H1 (cell line): ENCODE measurements around the gene MAP4K4. TPM values are rescaled to one million over a fixed set of nuclear protein-coding genes. Genes with fewer than 3 reads are reported as not detected.

Experiments used
- CHD7 ChIP-seq: fragments of 300-600 bp; sonication (generic); IDR thresholded peaks from 2 replicates; pipeline ENCODE4 v1.7.1; 2012; ENCODE audit warnings: low read length, moderate library complexity, mild to moderate bottlenecking, inconsistent platforms; ENCODE audit not compliant: insufficient replicate concordance
- RAD21 ChIP-seq, 2 experiments: IDR thresholded peaks in 1 of 2; conservative IDR thresholded peaks in 1 of 2; 2 replicates each; pipeline ENCODE4 v1.6.1; 2011; ENCODE audit warnings: low read depth in 2 of 2, low read length in 2 of 2, improper control_type of control experiment in 1 of 2, inconsistent platforms in 1 of 2, mild to moderate bottlenecking in 1 of 2, moderate library complexity in 1 of 2
- polyA plus RNA-seq, 7 experiments: library from polyadenylated mRNA; depleted of rRNA in 3 of 7; stranded (reverse) in 5 of 7; unstranded in 2 of 7; fragments of >200 nt in 5 of 7; fragments of 200-250 nt in 2 of 7; gene quantifications; 1 replicate in 5 of 7; 2 replicates in 1 of 7; 4 replicates in 1 of 7; pipeline versions ENCODE4 v1.2.1 to v1.2.3, GENCODE V29; 2011 to 2013; ENCODE audit warnings: missing spikeins in 2 of 7, mixed read lengths in 2 of 7
- total RNA-seq: library from RNA; stranded (reverse); fragmentation: NEBNext Ultra II Directional; extraction: Animal tissue kit (Norgen Biotek cat#: 25700); gene quantifications from 2 replicates; pipeline ENCODE4 v1.2.1, GENCODE V29; 2021

Gene MAP4K4
- total and polyA plus RNA-seq, 2 of the 8 experiments (the other 6 are each of a cell fraction or from before 2014, with no cell fraction given): 53.2 to 138 TPM

- TF ChIP-seq CHD7 (no peak), RAD21 (IDR thresholded peaks at IDR 0.05 in 1 of 2, conservative IDR thresholded peaks at IDR 0.05 in 1 of 2; ENCODE audit: low read depth in 2 of 2, low read length in 2 of 2) (no peak)
Observed at GRCh38 chr2:101882769-101883307, 185.3 kb downstream of the MAP4K4 start (continued).
